SU-DHL-6 (cell line): ENCODE results near the gene CGREF1.

Source experiments
- CTCF ChIP-seq: fragments of 200-600 bp; sonication (generic); IDR thresholded peaks from one replicate; pipeline ENCODE4 v1.5.1; 2017; ENCODE audit warnings: antibody characterized with exemption, mild to moderate bottlenecking, low read length, moderate library complexity; ENCODE audit not compliant: insufficient read depth, poor library complexity, severe bottlenecking
- EZH2phosphoT487 ChIP-seq: fragments of 200-600 bp; sonication (generic), shearing (Covaris generic); conservative IDR thresholded peaks from 2 replicates; pipeline ENCODE4 v1.6.1; 2018; ENCODE audit warnings: mild to moderate bottlenecking, antibody characterized with exemption, low read length, moderate library complexity, mixed read lengths

- TF ChIP-seq CTCF, result no peak
- no peak for TF ChIP-seq EZH2phosphoT487
These were observed 31.8 kb upstream of the CGREF1 start for GRCh38 chr2:27150639-27151230.
